HG03575 (cell line): ENCODE data around the gene ZNF813.
"Not testable (repeated sequence)": the region's sequence is repeated elsewhere in the genome, so short reads cannot be mapped to it uniquely, and the experiment has no call there.

Experiments used
- ATAC-seq: cut with Tn5 transposase; IDR thresholded peaks from one replicate; pipeline ENCODE4 v1.9.1; 2021; ENCODE audit not compliant: unreplicated experiment, insufficient number of reproducible peaks, low FRiP score; ENCODE audit errors: extremely low read depth

The ZNF813 gene

DNA sequence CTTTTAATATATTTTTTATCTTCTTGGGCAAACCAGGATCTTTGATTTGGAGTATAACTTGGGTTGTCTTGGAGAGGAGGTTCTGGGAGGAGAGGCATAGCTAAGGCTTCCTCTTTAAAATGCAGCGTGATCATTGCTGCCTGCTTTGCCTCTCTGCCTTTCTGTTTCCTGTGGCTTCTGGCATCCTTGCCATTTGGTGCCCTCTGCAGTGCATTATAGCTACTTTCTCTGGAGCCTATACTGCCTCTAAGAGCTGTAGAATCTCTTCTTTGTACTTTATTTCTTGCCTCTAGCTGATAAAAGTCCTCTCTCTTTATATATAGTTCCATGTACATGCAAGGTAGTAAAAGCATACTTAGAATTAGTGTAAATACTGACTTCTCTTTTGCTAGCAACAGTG, 7.3 kb downstream of the ZNF813 start:
- ATAC-seq = not testable (repeated sequence)

DNA sequence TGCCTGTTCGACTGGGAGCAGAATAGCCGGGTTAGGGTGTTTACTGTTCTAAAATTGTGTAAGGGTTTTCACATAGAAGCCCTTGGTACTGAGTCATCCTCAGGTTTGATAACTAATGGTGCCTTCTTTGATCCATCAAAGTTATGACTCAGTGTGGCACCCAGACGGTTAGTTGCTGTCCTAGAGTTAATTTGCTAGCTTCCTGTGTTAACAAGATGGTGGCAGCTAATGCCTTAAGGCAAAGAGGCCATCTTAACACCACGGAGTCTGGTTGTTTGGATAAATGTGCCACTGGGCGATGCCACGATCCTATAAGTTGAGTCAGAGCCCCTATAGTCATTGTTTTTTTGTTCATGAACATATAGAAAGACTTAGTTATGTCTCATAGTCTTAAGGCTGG, 7.9 kb downstream of the ZNF813 start:
- not testable (repeated sequence) for ATAC-seq

DNA sequence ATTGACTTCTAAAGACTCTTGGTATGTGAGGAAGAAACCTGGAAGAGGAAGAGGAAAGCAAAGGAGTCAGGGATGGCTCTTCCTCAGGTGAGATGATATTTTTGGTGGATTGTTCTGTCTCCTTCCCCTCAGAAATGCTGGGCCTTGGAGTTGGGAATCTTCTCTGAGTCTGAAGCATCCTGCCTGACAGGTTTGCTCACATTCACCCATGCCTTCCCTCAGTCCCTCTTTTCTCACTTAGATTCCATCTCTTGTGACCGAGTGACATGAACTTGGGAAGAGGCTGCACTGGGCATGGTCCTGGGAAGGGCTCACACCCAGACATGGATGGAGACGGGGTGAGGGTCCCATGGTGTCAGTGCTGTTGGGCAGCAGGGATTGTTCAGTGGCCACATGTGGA, 16.2 kb downstream of the ZNF813 start:
- not testable (repeated sequence) for ATAC-seq

DNA sequence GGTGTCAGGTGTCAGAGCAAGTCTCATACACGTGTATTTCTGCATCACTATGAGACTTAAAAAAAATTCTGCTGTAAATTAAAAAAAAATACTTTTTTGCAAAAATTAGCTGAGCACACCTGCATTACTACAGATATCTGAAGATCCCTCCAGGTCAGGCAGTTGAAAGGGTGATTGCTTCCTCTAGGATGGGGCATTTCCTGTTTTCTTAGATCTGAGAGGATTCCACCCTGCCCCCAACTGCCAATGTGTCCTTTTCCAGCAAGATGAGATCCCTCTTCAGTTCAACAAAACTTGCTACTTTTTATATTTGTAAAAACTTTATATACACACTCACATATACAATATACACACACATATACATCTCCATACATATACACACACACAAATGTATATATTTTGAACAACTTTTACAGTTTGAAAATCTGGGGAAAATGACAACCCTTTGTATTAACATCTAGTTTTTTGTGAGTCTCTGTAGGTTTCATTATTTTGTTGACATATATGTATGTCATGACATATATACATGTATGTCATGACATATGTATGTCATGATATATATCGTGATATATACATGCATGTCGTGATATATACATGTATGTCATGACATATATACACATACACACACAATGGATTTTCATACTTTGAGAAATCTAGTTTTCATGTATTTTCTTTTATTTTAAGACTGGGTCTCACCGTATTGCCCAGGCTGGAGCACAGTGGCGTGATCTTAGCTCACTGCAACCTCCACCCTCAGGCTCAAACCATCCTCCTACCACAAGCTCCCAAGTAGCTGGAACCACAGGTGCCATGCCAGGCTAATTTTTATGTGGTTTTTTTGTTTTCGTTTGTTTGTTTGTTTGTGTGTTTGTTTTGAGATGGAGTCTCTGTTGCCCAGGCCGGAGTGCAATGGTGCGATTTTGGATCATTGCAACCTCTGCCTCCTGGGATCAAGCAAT, 17.8 kb downstream of the ZNF813 start:
- no peak for ATAC-seq

DNA sequence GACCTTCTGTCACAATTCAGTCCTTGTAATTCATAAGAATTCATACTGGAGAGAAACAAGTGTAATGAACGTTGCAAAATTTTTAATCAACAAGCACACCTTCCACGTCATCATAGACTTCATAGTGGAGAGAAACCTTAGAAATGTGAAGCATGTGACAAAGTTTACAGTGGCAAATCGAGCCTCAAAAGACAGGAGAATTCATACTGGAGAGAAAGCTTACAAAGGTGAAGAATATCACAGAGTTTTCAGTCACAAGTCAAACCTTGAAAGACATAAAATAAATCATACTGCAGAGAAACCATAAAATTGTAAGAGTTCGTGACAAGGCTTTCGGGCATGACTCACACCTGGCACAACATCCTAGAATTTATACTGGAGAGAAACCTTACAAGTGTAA, 24.6 kb downstream of the ZNF813 start:
- ATAC-seq = no peak

DNA sequence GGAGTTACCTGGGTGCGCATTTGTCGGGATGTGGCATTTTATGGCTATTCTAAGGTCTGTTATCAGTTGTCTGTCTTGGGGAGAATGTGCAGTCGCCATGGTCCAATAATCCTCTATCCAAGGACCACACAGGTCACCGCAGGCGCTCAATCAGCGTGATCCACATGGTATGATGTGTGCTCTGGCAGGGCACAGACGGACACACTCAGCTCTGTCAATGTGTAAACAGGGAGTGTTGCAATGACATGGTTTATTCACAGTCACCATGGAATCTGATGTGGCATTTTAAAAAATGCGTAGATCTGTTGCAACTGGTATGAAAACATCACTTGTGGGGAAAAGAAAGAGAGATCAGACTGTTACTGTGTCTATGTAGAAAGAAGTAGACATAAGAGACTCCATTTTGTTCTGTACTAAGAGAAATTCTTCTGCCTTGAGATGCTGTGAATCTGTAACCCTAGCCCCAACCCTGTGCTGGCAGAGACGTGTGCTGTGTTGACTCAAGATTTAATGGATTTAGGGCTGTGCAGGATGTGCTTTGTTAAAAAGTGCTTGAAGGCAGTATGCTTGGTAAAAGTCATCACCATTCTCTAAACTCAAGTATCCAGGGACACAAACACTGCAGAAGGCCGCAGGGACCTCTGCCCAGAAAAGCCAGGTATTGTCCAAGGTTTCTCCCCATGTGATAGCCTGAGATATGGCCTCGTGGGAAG, 29.9 kb downstream of the ZNF813 start:
- not testable (repeated sequence) for ATAC-seq

DNA sequence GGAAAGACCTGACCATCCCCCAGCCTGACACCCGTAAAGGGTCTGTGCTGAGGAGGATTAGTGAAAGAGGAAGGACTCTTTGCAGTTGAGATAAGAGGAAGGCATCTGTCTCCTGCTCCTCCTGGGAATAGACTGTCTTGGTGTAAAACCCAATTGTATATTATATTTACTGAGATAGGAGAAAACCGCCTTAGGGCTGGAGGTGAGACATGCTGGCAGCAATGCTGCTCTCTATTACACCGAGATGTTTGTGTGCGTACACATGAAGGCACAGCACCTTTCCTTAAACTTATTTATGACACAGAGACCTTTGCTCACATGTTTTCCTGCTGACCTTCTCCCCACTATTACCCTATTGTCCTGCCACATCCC, 30.5 kb downstream of the ZNF813 start:
- not testable (repeated sequence) for ATAC-seq

DNA sequence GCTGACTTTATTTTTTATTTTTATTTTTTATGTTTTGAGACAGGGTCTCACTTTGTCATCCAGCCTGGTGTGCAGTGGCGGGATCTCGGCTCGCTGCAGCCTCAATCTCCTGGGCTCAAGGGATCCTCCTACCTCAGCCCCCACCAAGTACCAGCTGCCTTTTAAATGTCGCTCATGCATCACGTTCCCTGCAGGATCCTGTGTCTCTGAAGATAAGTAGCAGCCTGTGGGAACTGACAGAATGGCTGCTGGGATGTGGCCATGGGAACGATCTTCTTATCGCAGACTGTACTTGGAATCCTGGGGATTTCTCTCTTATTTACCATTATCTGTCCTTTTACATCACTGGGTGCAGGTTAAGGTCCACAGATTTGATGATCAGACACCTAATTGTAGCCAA, 35.6 kb downstream of the ZNF813 start:
- not testable (repeated sequence) for ATAC-seq

DNA sequence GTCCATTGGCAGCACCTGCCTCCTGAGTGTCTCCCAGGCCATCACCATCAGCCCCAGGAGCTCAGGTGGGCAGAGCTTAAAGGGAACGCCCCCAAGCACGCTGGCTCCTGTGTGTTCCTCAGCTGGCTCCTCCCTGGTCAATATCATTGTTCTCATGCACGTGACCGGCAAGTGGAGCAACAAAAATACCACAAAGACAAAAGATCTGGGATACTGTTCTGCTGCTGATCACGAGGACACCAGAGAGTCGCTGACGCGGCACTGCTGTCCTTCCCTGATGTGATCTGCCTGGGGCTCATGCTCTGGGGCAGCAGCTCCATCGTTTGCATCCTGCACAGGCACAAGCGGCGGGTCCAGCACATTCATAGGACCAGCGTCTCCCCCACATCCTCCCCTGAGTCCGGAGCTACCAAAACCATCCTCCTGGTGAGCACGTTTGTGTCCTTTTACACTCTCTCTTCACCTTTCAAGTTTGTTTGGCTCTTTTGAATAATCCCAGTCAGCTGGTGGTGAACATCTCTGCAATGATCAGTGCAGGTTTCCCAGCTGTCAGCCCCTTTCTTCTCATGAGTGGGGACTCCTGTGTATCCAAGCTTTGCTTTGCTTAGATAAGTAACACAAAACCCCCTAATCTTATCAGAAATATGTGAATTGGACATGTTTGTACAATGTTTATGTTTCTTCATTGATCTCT, 36.3 kb downstream of the ZNF813 start:
- ATAC-seq = not testable (repeated sequence)

GRCh38 chr19:53504365-53504703, 36.8 kb downstream of the ZNF813 start:
- ATAC-seq = not testable (repeated sequence)

DNA sequence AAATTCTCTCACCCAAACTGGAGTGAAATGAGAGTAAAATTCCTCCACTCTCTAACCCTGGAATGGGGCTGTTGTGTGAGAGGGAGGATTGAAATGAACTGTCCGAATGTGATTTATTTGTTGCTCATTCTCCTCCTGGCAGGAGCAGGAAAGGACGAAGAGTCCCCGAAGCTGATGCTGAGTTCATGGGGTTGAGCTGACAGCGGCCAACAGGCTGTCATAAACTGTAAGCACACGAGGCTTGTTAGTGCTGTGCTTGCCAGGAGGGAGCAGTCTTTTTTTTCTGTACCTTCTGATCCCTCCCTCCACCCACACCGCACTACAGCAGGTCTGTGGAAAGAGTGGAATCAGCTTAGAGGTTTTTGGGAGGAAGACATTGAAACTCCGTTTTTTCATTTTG, 37.4 kb downstream of the ZNF813 start:
- no peak for ATAC-seq

- no peak for ATAC-seq
These were observed 39.2 kb downstream of the ZNF813 start for GRCh38 chr19:53506728-53507127.

GRCh38 chr19:53507523-53508442, 40.2 kb downstream of the ZNF813 start:
- ATAC-seq = no peak

GRCh38 chr19:53509443-53509842, 41.9 kb downstream of the ZNF813 start:
- no peak for ATAC-seq

GRCh38 chr19:53509845-53510244, 42.3 kb downstream of the ZNF813 start:
- ATAC-seq = no peak

DNA sequence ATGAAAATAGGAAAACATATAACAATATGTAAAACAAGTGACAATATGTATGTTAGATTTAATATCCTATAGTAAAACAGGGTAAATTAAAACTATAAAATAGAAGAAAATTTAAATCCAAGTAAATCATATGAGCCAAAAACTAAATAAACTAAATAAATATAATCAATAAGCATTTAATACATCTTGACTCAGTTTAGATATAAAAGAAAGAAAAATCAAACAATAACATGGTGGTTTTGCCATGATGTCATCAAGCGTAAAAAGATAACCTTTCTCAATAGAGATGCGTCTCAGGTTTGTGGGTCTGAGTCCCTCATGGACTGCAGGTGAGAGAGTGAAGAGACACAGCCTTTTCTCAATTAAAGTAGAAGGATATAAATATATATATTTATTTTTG, 43.8 kb downstream of the ZNF813 start:
- ATAC-seq = no peak

- ATAC-seq = no peak
These were observed 44.4 kb downstream of the ZNF813 start for GRCh38 chr19:53511933-53512374.

GRCh38 chr19:53515047-53515446, 47.5 kb downstream of the ZNF813 start:
- ATAC-seq = not testable (repeated sequence)
